Measurements from ENCODE around the gene TMEM89. TPM values are rescaled to one million over a fixed set of nuclear protein-coding genes. Genes with fewer than 3 reads are reported as not detected.

TMEM89 gene
- total RNA-seq, 6 experiments from 2014 or later: not detected

DNA sequence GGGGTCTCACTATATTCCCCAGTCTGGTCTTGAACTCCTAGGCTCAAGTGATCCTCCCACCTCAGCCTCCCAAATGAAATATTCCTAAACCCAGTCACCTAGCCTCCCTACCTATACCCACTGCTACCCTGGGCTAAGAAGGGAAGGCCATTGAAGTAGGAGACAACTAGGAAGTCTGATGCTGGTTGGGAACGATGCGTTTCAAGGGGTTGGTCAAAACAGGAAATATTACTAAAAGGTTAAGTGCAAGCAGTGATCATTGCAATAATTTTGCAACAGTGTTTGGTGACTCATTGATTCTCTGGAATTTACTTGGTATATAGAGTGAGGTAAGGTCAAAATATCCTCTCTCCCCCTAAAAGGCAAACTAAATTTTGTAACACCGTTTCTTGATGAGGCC lies 7.5 kb downstream of the TMEM89 start:
- Histone ChIP-seq H3K4me1 (no peaks in the 10 kb centered on the region), H3K4me3 (no peak overlapping the region), H3K36me3 (no peaks in the 10 kb centered on the region), H3K9me3 (peaks cover 0 to 11% (median 3%) of the 10 kb centered on the region in 4 donors), H3K27me3 (no peaks in the 10 kb centered on the region), H3K27ac (no peak overlapping the region)
- DNase-seq (no peak), ATAC-seq (no peak)
- intact Hi-C loops (cut with DNase I): no loop called here
- 42% methylated on average over 3 of the region's 3 CpGs for WGBS (ENCODE audit: insufficient coverage, low coverage, low lambda C conversion rate, missing lambda C conversion rate)
- TF ChIP-seq POLR2A (IDR thresholded peaks at IDR 0.05): no peak
- TF ChIP-seq, protein P1, sequence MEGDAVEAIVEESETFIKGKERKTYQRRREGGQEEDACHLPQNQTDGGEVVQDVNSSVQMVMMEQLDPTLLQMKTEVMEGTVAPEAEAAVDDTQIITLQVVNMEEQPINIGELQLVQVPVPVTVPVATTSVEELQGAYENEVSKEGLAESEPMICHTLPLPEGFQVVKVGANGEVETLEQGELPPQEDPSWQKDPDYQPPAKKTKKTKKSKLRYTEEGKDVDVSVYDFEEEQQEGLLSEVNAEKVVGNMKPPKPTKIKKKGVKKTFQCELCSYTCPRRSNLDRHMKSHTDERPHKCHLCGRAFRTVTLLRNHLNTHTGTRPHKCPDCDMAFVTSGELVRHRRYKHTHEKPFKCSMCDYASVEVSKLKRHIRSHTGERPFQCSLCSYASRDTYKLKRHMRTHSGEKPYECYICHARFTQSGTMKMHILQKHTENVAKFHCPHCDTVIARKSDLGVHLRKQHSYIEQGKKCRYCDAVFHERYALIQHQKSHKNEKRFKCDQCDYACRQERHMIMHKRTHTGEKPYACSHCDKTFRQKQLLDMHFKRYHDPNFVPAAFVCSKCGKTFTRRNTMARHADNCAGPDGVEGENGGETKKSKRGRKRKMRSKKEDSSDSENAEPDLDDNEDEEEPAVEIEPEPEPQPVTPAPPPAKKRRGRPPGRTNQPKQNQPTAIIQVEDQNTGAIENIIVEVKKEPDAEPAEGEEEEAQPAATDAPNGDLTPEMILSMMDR (IDR thresholded peaks at IDR 0.05): no peak

DNA sequence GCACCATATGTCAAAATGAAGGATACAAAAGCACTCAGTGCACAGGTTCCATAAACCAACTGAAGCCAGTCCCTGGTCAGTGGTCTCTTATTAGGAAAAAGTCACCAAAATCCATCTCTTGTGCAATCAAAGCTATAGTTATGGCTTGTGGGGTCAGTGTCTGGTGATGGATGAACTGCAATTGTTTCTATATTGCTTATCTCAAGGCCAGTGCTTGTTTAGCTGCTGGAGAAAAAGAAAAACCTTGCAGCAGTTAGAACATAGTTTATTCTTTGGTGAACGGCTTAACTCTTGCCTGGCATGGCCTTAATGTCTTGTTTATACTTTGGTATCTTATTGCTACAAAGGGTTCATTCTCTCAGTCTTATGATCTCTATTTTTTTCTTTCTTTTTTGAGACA lies 9.3 kb downstream of the TMEM89 start:
- Histone ChIP-seq H3K36me3 (no peaks in the 10 kb centered on the region), H3K4me3 (no peak overlapping the region), H3K27ac (no peak overlapping the region), H3K27me3 (no peaks in the 10 kb centered on the region), H3K9me3 (peaks cover 0 to 10% (median 0%) of the 10 kb centered on the region in 4 donors), H3K4me1 (peaks cover 0 to 11% (median 4%) of the 10 kb centered on the region in 4 donors)
- intact Hi-C loops (cut with DNase I): no loop called here
- ATAC-seq (no peak), DNase-seq (no peak)
- TF ChIP-seq POLR2A (IDR thresholded peaks at IDR 0.05): no peak
- TF ChIP-seq, protein P1 (IDR thresholded peaks at IDR 0.05): no peak
- 63% methylated on average over 1 of the region's 1 CpG for WGBS (ENCODE audit: insufficient coverage, low coverage, low lambda C conversion rate, missing lambda C conversion rate)

GRCh38 chr3:48609088-48610005 lies 12.2 kb downstream of the TMEM89 start, which contains the start of gene UQCRC1:
UQCRC1 (minus strand) TSS chr3:48609646; CDS start chr3:48609620, 26 bp downstream.
- TF ChIP-seq, protein P1 (IDR thresholded peaks at IDR 0.05): peak; percentile 67 to 88 (median 74)
- peak; percentile 81 for TF ChIP-seq POLR2A (IDR thresholded peaks at IDR 0.05)
- ATAC-seq (peak; percentile 99), DNase-seq (peak; percentile 93 to 95 (median 93))
- Histone ChIP-seq H3K9me3 (no peaks in the 10 kb centered on the region), H3K4me1 (peaks cover 0 to 11% (median 4%) of the 10 kb centered on the region in 4 donors), H3K36me3 (peaks cover 0 to 25% (median 12%) of the 10 kb centered on the region in 4 donors), H3K4me3 (peak within 1 kb of the TSS; percentile 91 to 97 (median 96)), H3K27me3 (no peaks in the 10 kb centered on the region), H3K27ac (peak within 1 kb of the TSS; percentile 84 to 90 (median 86))
- intact Hi-C loops (cut with DNase I): no loop called here
- WGBS (ENCODE audit: insufficient coverage, low coverage, low lambda C conversion rate, missing lambda C conversion rate): 5% methylated on average over 27 of the region's 86 CpGs

DNA sequence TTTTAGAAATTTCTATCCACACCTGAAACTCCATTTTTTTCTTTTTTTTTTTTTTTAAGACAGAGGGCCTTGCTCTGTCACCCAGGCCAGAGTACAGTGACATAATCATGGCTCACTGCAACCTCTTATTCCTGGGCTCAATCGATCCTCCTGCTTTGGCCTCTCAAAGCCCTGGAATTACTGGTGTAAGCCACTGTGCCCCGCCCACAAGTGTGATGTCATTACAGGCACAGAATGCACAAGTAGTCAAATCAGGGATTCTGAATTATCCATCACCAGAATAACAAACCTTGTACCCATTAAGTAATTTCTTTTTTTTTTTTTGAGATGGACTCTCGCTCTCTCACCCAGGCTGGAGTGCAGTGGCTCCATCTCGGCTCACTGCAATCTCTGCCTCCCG lies 14.1 kb downstream of the TMEM89 start:
- no peaks in the 10 kb centered on the region for H3K27me3 ChIP-seq
- H3K27ac ChIP-seq: no peak overlapping the region
- TF ChIP-seq, protein P1 (IDR thresholded peaks at IDR 0.05): no peak
- TF ChIP-seq POLR2A (IDR thresholded peaks at IDR 0.05): no peak
- H3K9me3 ChIP-seq: no peaks in the 10 kb centered on the region
- WGBS (ENCODE audit: insufficient coverage, low coverage, low lambda C conversion rate, missing lambda C conversion rate): 90% methylated on average over 5 of the region's 5 CpGs
- peaks cover 0 to 11% (median 4%) of the 10 kb centered on the region in 4 donors for H3K4me1 ChIP-seq
- intact Hi-C loops (cut with DNase I): no loop called here
- H3K4me3 ChIP-seq: no peak overlapping the region
- ATAC-seq (no peak), DNase-seq (no peak)
- H3K36me3 ChIP-seq: peaks cover 0 to 44% (median 26%) of the 10 kb centered on the region in 4 donors
